Measurements from ENCODE around the gene CNTNAP5.

The CNTNAP5 gene

GRCh38 chr2:124921191-124921590, 896.1 kb downstream of the CNTNAP5 start:
- no peak for TF ChIP-seq EZH2 (optimal IDR thresholded peaks at IDR 0.05; ENCODE audit: low read depth, low read length)
- TF ChIP-seq CTCF (IDR thresholded peaks at IDR 0.05; ENCODE audit: low read length): no peak
- TF ChIP-seq EZH2phosphoT487 (IDR thresholded peaks at IDR 0.05; ENCODE audit: low read length): no peak
- no peak for DNase-seq
- Histone ChIP-seq H3K9me3 (replicated peaks; ENCODE audit: insufficient read depth, low read length) (no peaks in the 10 kb centered on the region), H3K9me2 (replicated peaks; ENCODE audit: insufficient read depth, low read length) (no peaks in the 10 kb centered on the region), H2AFZ (ENCODE audit: low read length) (no peak overlapping the region), H3K27ac (ENCODE audit: low read length) (no peak overlapping the region), H3F3A (ENCODE audit: insufficient read depth, low read length) (no peaks in the 10 kb centered on the region), H3K9ac (ENCODE audit: low read length) (no peak overlapping the region), H3K36me3 (replicated peaks; ENCODE audit: insufficient read depth, low read length) (no peaks in the 10 kb centered on the region; the same call in 1 of the 2 replicates), H3K79me2 (ENCODE audit: low read length) (no peaks in the 10 kb centered on the region), H3K4me3 (ENCODE audit: low read length) (no peak overlapping the region), H3K27me3 (replicated peaks; ENCODE audit: insufficient read depth, low read length) (no peaks in the 10 kb centered on the region), H3K4me1 (ENCODE audit: low read length) (peaks cover 7% of the 10 kb centered on the region; the same call in 1 of the 2 replicates), H3K4me2 (ENCODE audit: low read depth, low read length) (no peak overlapping the region), H4K20me1 (ENCODE audit: insufficient read depth, low read length) (no peaks in the 10 kb centered on the region)

- TF ChIP-seq EZH2 (optimal IDR thresholded peaks at IDR 0.05; ENCODE audit: low read depth, low read length) (no peak), EZH2phosphoT487 (IDR thresholded peaks at IDR 0.05; ENCODE audit: low read length) (no peak), CTCF (IDR thresholded peaks at IDR 0.05; ENCODE audit: low read length) (no peak)
- Histone ChIP-seq H3K36me3 (replicated peaks; ENCODE audit: insufficient read depth, low read length) (no peaks in the 10 kb centered on the region; the same call in 1 of the 2 replicates), H3K4me1 (ENCODE audit: low read length) (peaks cover 7% of the 10 kb centered on the region; the same call in 1 of the 2 replicates), H4K20me1 (ENCODE audit: insufficient read depth, low read length) (no peaks in the 10 kb centered on the region), H3K9ac (ENCODE audit: low read length) (no peak overlapping the region), H2AFZ (ENCODE audit: low read length) (no peak overlapping the region), H3K27ac (ENCODE audit: low read length) (no peak overlapping the region), H3K79me2 (ENCODE audit: low read length) (no peaks in the 10 kb centered on the region), H3K9me3 (replicated peaks; ENCODE audit: insufficient read depth, low read length) (no peaks in the 10 kb centered on the region), H3K27me3 (replicated peaks; ENCODE audit: insufficient read depth, low read length) (no peaks in the 10 kb centered on the region), H3K4me2 (ENCODE audit: low read depth, low read length) (no peak overlapping the region), H3F3A (ENCODE audit: insufficient read depth, low read length) (no peaks in the 10 kb centered on the region), H3K9me2 (replicated peaks; ENCODE audit: insufficient read depth, low read length) (no peaks in the 10 kb centered on the region), H3K4me3 (ENCODE audit: low read length) (no peak overlapping the region)
- no peak for DNase-seq
Measured at GRCh38 chr2:124923097-124923496, 898.0 kb downstream of the CNTNAP5 start.

- H3K9ac ChIP-seq (ENCODE audit: low read length): no peak overlapping the region
- H3K4me2 ChIP-seq (ENCODE audit: low read depth, low read length): no peak overlapping the region
- no peak for TF ChIP-seq EZH2phosphoT487 (IDR thresholded peaks at IDR 0.05; ENCODE audit: low read length)
- TF ChIP-seq CTCF (IDR thresholded peaks at IDR 0.05; ENCODE audit: low read length): no peak
- no peak for TF ChIP-seq EZH2 (optimal IDR thresholded peaks at IDR 0.05; ENCODE audit: low read depth, low read length)
- no peaks in the 10 kb centered on the region for H4K20me1 ChIP-seq (ENCODE audit: insufficient read depth, low read length)
- no peak for DNase-seq
- H3K36me3 ChIP-seq (replicated peaks; ENCODE audit: insufficient read depth, low read length): no peaks in the 10 kb centered on the region
- H3K27me3 ChIP-seq (replicated peaks; ENCODE audit: insufficient read depth, low read length): no peaks in the 10 kb centered on the region
- H3K79me2 ChIP-seq (ENCODE audit: low read length): no peaks in the 10 kb centered on the region
- H3K27ac ChIP-seq (ENCODE audit: low read length): no peak overlapping the region
- no peaks in the 10 kb centered on the region for H3K9me2 ChIP-seq (replicated peaks; ENCODE audit: insufficient read depth, low read length)
- no peak overlapping the region for H3K4me3 ChIP-seq (ENCODE audit: low read length)
- no peaks in the 10 kb centered on the region for H3F3A ChIP-seq (ENCODE audit: insufficient read depth, low read length)
- H3K9me3 ChIP-seq (replicated peaks; ENCODE audit: insufficient read depth, low read length): no peaks in the 10 kb centered on the region
- H2AFZ ChIP-seq (ENCODE audit: low read length): no peak overlapping the region
- no peaks in the 10 kb centered on the region for H3K4me1 ChIP-seq (ENCODE audit: low read length)
Measured at GRCh38 chr2:124933883-124934282, 908.8 kb downstream of the CNTNAP5 start.

Measured in MM.1S (cell line).